IMR-90 (cell line): Measurements from ENCODE around the gene ALCAM. TPM values are rescaled to one million over a fixed set of nuclear protein-coding genes. Genes with fewer than 3 reads are reported as not detected.

Experiments used
- ATAC-seq: fragments of 200-7000 bp; cut with Tn5 transposase; 2 replicates; pipeline ENCODE4 v1.9.1; 2020; ENCODE audit warnings: low read depth, mild to moderate bottlenecking, moderate library complexity
- BruUV-seq: library from RNA; stranded (reverse); fragments of 400-500 nt; replicated peaks from 2 replicates; lab custom pipeline; 2021; lab: Mats Ljungman, UMichigan
- CTCF ChIA-PET: fragments of 300-600 bp; formaldehyde crosslinking; extraction: SDS; loops from one replicate; lab custom pipeline; 2021; ENCODE audit warnings: antibody characterized with exemption; lab: Yijun Ruan, JAX
- POLR2A ChIA-PET: fragments of 300-600 bp; sonication (Branson Sonifier 250); formaldehyde crosslinking; loops from one replicate; lab custom pipeline; 2022; ENCODE audit warnings: antibody characterized with exemption; ENCODE audit not compliant: unreplicated experiment; lab: Charles Lee
- DNase-seq: peaks from one replicate; pipeline ENCODE4 v3.0.0; 2013
- H2AFZ ChIP-seq: replicated peaks from 2 replicates; pipeline ENCODE3; 2013; ENCODE audit warnings: low read length, mild to moderate bottlenecking; ENCODE audit not compliant: poor library complexity
- H2AK5ac ChIP-seq: 2 replicates; pipeline ENCODE4 v1.6.1; 2013; ENCODE audit warnings: low read depth, low read length, inconsistent platforms
- H2AK9ac ChIP-seq: replicated peaks from 2 replicates; pipeline ENCODE3; 2013; ENCODE audit warnings: mild to moderate bottlenecking, low read depth, low read length, moderate library complexity; ENCODE audit not compliant: poor library complexity
- H2BK120ac ChIP-seq: 2 replicates; pipeline ENCODE4 v1.6.1; 2013; ENCODE audit warnings: low read depth, low read length, inconsistent platforms
- H2BK15ac ChIP-seq: 3 replicates; pipeline ENCODE4 v1.6.1; 2013; ENCODE audit warnings: low read depth, low read length, inconsistent platforms
- H2BK20ac ChIP-seq: 2 replicates; pipeline ENCODE4 v1.6.1; 2013; ENCODE audit warnings: low read depth, mild to moderate bottlenecking, inconsistent platforms, low read length, moderate library complexity
- H2BK5ac ChIP-seq: 2 replicates; pipeline ENCODE4 v1.6.1; 2013; ENCODE audit warnings: mild to moderate bottlenecking, low read depth, low read length, inconsistent platforms; ENCODE audit not compliant: poor library complexity, severe bottlenecking
- H3K14ac ChIP-seq: replicated peaks from 2 replicates; pipeline ENCODE4 v1.6.1; 2013; ENCODE audit warnings: low read depth, low read length, inconsistent platforms
- H3K18ac ChIP-seq: 2 replicates; pipeline ENCODE4 v1.6.1; 2013; ENCODE audit warnings: low read depth, low read length, control low read depth
- H3K23ac ChIP-seq: 2 replicates; pipeline ENCODE4 v1.6.1; 2013; ENCODE audit warnings: low read depth, low read length, inconsistent platforms
- H3K27ac ChIP-seq: 2 replicates; pipeline ENCODE4 v1.5.1; 2013; ENCODE audit warnings: mild to moderate bottlenecking, control low read depth, low read length; ENCODE audit not compliant: insufficient read depth
- H3K27me3 ChIP-seq: 2 replicates; pipeline ENCODE4 v1.6.1; 2013; ENCODE audit warnings: low read length; ENCODE audit not compliant: control insufficient read depth, insufficient read depth
- H3K36me3 ChIP-seq: 2 replicates; pipeline ENCODE4 v1.6.1; 2013; ENCODE audit warnings: low read length, mixed read lengths; ENCODE audit not compliant: control insufficient read depth, insufficient read depth
- H3K4ac ChIP-seq: 2 replicates; pipeline ENCODE4 v1.6.1; 2013; ENCODE audit warnings: low read depth, low read length, inconsistent platforms
- H3K4me1 ChIP-seq: 2 replicates; pipeline ENCODE4 v1.6.1; 2013; ENCODE audit warnings: low read length, mixed read lengths; ENCODE audit not compliant: control insufficient read depth, insufficient read depth
- H3K4me2 ChIP-seq: 2 replicates; pipeline ENCODE4 v1.6.1; 2013; ENCODE audit warnings: low read depth, mild to moderate bottlenecking, control low read depth, low read length, moderate library complexity
- H3K4me3 ChIP-seq: 2 replicates; pipeline ENCODE4 v1.5.1; 2013; ENCODE audit warnings: low read depth, mild to moderate bottlenecking, control low read depth, low read length, moderate library complexity; ENCODE audit not compliant: insufficient read depth
- H3K56ac ChIP-seq: 2 replicates; pipeline ENCODE4 v1.6.1; 2013; ENCODE audit warnings: low read length, inconsistent platforms; ENCODE audit not compliant: insufficient read depth; ENCODE audit errors: extremely low read depth
- H3K79me1 ChIP-seq, 2 experiments: 2 replicates each; pipeline ENCODE4 v1.6.1; 2013; ENCODE audit warnings: low read length in 2 of 2, inconsistent platforms in 1 of 2, low read depth in 1 of 2
- H3K9ac ChIP-seq: 2 replicates; pipeline ENCODE4 v1.6.1; 2013; ENCODE audit warnings: low read depth, low read length, control low read depth
- H3K9me1 ChIP-seq: 2 replicates; pipeline ENCODE4 v1.6.1; 2013; ENCODE audit warnings: low read length, inconsistent platforms; ENCODE audit not compliant: insufficient read depth
- H3K9me3 ChIP-seq: 2 replicates; pipeline ENCODE4 v1.6.1; 2013; ENCODE audit warnings: low read length; ENCODE audit not compliant: control insufficient read depth, insufficient read depth
- H4K20me1 ChIP-seq: 2 replicates; pipeline ENCODE4 v1.6.1; 2013; ENCODE audit warnings: low read length, inconsistent platforms; ENCODE audit not compliant: insufficient read depth
- H4K5ac ChIP-seq: 2 replicates; pipeline ENCODE4 v1.6.1; 2013; ENCODE audit warnings: mild to moderate bottlenecking, low read depth, low read length, control low read depth
- H4K8ac ChIP-seq, 2 experiments: 2 replicates each; pipeline ENCODE4 v1.6.1; 2013; ENCODE audit warnings: low read depth in 2 of 2, low read length in 2 of 2, control low read depth in 1 of 2, inconsistent platforms in 1 of 2
- H4K91ac ChIP-seq: 2 replicates; pipeline ENCODE4 v1.6.1; 2013; ENCODE audit warnings: low read depth, low read length, inconsistent platforms; ENCODE audit not compliant: insufficient read depth
- BHLHE40 ChIP-seq: fragments of 150-350 bp; IDR thresholded peaks from 2 replicates; pipeline ENCODE4 v1.6.1; 2016; ENCODE audit warnings: mild to moderate bottlenecking, low read depth, low read length
- CHD1 ChIP-seq: IDR thresholded peaks from 2 replicates; pipeline ENCODE4 v1.6.1; 2012; ENCODE audit warnings: low read depth, low read length, improper control_type of control experiment
- ELK1 ChIP-seq: fragments of 150-350 bp; IDR thresholded peaks from 2 replicates; pipeline ENCODE4 v1.6.1; 2016; ENCODE audit warnings: low read depth, mild to moderate bottlenecking, low read length, moderate library complexity, borderline replicate concordance
- FOS ChIP-seq: fragments of 150-350 bp; IDR thresholded peaks from 2 replicates; pipeline ENCODE4 v1.6.1; 2016; ENCODE audit warnings: low read depth, low read length
- MAZ ChIP-seq: IDR thresholded peaks from 2 replicates; pipeline ENCODE4 v1.6.1; 2012; ENCODE audit warnings: low read depth, mild to moderate bottlenecking, low read length, improper control_type of control experiment, moderate library complexity, borderline replicate concordance
- MXI1 ChIP-seq: IDR thresholded peaks from 2 replicates; pipeline ENCODE4 v1.6.1; 2012; ENCODE audit warnings: low read depth, mild to moderate bottlenecking, low read length, moderate library complexity, borderline replicate concordance
- NFE2L2 ChIP-seq: fragments of 150-350 bp; IDR thresholded peaks from 2 replicates; pipeline ENCODE4 v1.6.1; 2016; ENCODE audit warnings: low read depth, mild to moderate bottlenecking, low read length
- RAD21 ChIP-seq: IDR thresholded peaks from 2 replicates; pipeline ENCODE4 v1.6.1; 2012; ENCODE audit warnings: low read length, improper control_type of control experiment
- RCOR1 ChIP-seq: IDR thresholded peaks from 2 replicates; pipeline ENCODE4 v1.6.1; 2012; ENCODE audit warnings: mild to moderate bottlenecking, low read length, improper control_type of control experiment; ENCODE audit not compliant: insufficient replicate concordance
- RFX5 ChIP-seq: IDR thresholded peaks from 2 replicates; pipeline ENCODE4 v1.8.0; 2012; ENCODE audit warnings: low read depth, mild to moderate bottlenecking, low read length, moderate library complexity
- USF2 ChIP-seq: fragments of 150-350 bp; IDR thresholded peaks from 2 replicates; pipeline ENCODE4 v1.6.1; 2017; ENCODE audit warnings: mild to moderate bottlenecking, antibody characterized with exemption, low read length, low read depth
- WGBS, 2 experiments: methylation state at CpG; one replicate each; pipeline versions ENCODE4 v1.1.5 to v1.1.7; 2013; ENCODE audit warnings: missing lambda C conversion rate in 2 of 2; ENCODE audit not compliant: insufficient read length in 1 of 2; ENCODE audit errors: extremely low coverage in 2 of 2; 5-methylcytosine and 5-hydroxymethylcytosine counted together
- dilution Hi-C: fragments of 300-500 bp; cut with HindIII; formaldehyde crosslinking; loops from one replicate; pipeline ENCODE4 v1.14.3; 2018; ENCODE audit warnings: low sequenced_read_pairs; ENCODE audit not compliant: unreplicated experiment
- in situ Hi-C: fragments of 300-500 bp; cut with MboI; formaldehyde crosslinking; loops from 3 replicates; pipeline ENCODE4 v1.14.3; 2019; ENCODE audit warnings: low sequenced_read_pairs, inconsistent platforms, mixed read lengths
- intact Hi-C: fragments of 100-400 bp; cut with micrococcal nuclease; formaldehyde crosslinking; loops from 2 replicates; pipeline ENCODE4 v1.10.0; 2022
- polyA plus RNA-seq, 3 experiments: library from polyadenylated mRNA; depleted of rRNA; stranded (reverse); fragments of >200 nt; gene quantifications; 2 replicates each; pipeline ENCODE4 v1.2.3, GENCODE V29; 2012; ENCODE audit warnings: low replicate concordance in 1 of 3
- total RNA-seq: library from RNA; depleted of rRNA; stranded (reverse); fragments of >200 nt; gene quantifications from 2 replicates; pipeline ENCODE4 v1.2.3, GENCODE V29; 2012

ALCAM gene
- total and polyA plus RNA-seq, 2 of the 4 experiments (the other 2 are of a cell fraction), result 117 to 423 TPM

- no peak for TF ChIP-seq BHLHE40
Measured at GRCh38 chr3:105458518-105459215, 92.0 kb downstream of the ALCAM start (continued).

GRCh38 chr3:105459566-105460290 lies 93.0 kb downstream of the ALCAM start:
- Histone ChIP-seq H3K9me3 (no peaks in the 10 kb centered on the region), H4K20me1 (peaks cover 21% of the 10 kb centered on the region; the same call in 1 of the 2 replicates), H3K27ac (no peak overlapping the region), H3K27me3 (no peaks in the 10 kb centered on the region), H2BK5ac (peak overlapping the region; percentile 59), H2AFZ (no peak overlapping the region), H3K36me3 (no peaks in the 10 kb centered on the region), H3K4me1 (0 out of 2 replicates have a peak, but pooled peaks cover 2% of the 10 kb centered on the region), H3K79me1 (peaks cover 14 to 51% of the 10 kb centered on the region in 2 experiments), H3K4ac (no peak overlapping the region), H2BK120ac (no peak overlapping the region), H4K8ac (no peak overlapping the region), H3K18ac (peak overlapping the region; percentile 47; the same call in 1 of the 2 replicates), H2BK20ac (peak overlapping the region; percentile 21; the same call in 1 of the 2 replicates), H3K9ac (no peak overlapping the region), H3K23ac (peak overlapping the region; percentile 10; the same call in 1 of the 2 replicates), H3K4me3 (no peak overlapping the region), H4K91ac (no peak overlapping the region), H2BK15ac (no peak overlapping the region), H2AK5ac (no peak overlapping the region), H3K9me1 (peaks cover 14% of the 10 kb centered on the region), H3K4me2 (peak overlapping the region; percentile 59; the same call in 1 of the 2 replicates), H3K56ac (no peak overlapping the region), H2AK9ac (no peak overlapping the region), H4K5ac (0 out of 2 replicates have a peak overlapping the region, but pooled peaks have one; percentile 29), H3K14ac (peak overlapping the region; percentile 27; the same call in 1 of the 2 replicates)
- ATAC-seq (peak; percentile 37), DNase-seq (peak; percentile 52)
- intact Hi-C loops, result no loop called here
- no TSS peak for BruUV-seq
- no CpG with 5 or more reads among the region's 3 CpGs for WGBS, 2 experiments
- dilution Hi-C loops, result no loop called here
- in situ Hi-C loops, result no loop called here
- ChIA-PET POLR2A (no interaction called here), CTCF (no interaction called here)
- TF ChIP-seq RAD21 (no peak), FOS (no peak), CHD1 (no peak), BHLHE40 (no peak), RFX5 (no peak), USF2 (no peak), MAZ (no peak), ELK1 (no peak), RCOR1 (no peak), NFE2L2 (no peak), MXI1 (no peak)
